Kidney (tissue), 14 donors: Measurements from ENCODE around the gene RPL38. TPM values are rescaled to one million over a fixed set of nuclear protein-coding genes. Genes with fewer than 3 reads are reported as not detected.

Experiments
- DNase-seq, 5 donors: peaks; one replicate each; pipeline ENCODE4 v3.0.0-alpha.2; 2013 to 2020
- FAIRE-seq: peaks from 2 replicates; lab custom pipeline; 2012; peaks lifted over from hg19 to GRCh38; lab: Jason Lieb, UNC
- H3K27ac ChIP-seq, 2 donors: one replicate each; pipeline ENCODE4 v1.7.0; 2013; ENCODE audit warnings: low read depth in 2 of 2, low read length in 2 of 2, inconsistent platforms in 1 of 2
- H3K27me3 ChIP-seq: one replicate; pipeline ENCODE4 v1.7.1; 2013; ENCODE audit warnings: low read length, inconsistent platforms; ENCODE audit not compliant: control insufficient read depth, insufficient read depth
- H3K36me3 ChIP-seq, 3 donors: one replicate each; pipeline versions ENCODE4 v1.7.0 to v1.7.1; 2013; ENCODE audit warnings: low read length in 3 of 3, control low read depth in 1 of 3, inconsistent platforms in 1 of 3; ENCODE audit not compliant: insufficient read depth in 3 of 3, control insufficient read depth in 2 of 3
- H3K4me1 ChIP-seq, 3 donors: one replicate each; pipeline versions ENCODE4 v1.7.0 to v1.7.1; 2013; ENCODE audit warnings: low read length in 3 of 3, inconsistent platforms in 1 of 3, low read depth in 1 of 3; ENCODE audit not compliant: control insufficient read depth in 2 of 3, insufficient read depth in 2 of 3
- H3K4me3 ChIP-seq, 3 donors: one replicate each; pipeline versions ENCODE4 v1.7.0 to v1.8.1; 2013; ENCODE audit warnings: low read length in 3 of 3, control low read depth in 1 of 3, inconsistent platforms in 1 of 3
- H3K9ac ChIP-seq, 3 donors: one replicate each; pipeline versions ENCODE4 v1.7.0 to v1.7.1; 2013; ENCODE audit warnings: low read length in 3 of 3, control low read depth in 1 of 3, inconsistent platforms in 1 of 3
- H3K9me3 ChIP-seq, 3 donors: one replicate each; pipeline versions ENCODE4 v1.7.0 to v1.7.1; 2013; ENCODE audit warnings: low read length in 3 of 3, control low read depth in 1 of 3, inconsistent platforms in 1 of 3; ENCODE audit not compliant: control insufficient read depth in 2 of 3, insufficient read depth in 1 of 3
- intact Hi-C: fragments of 100-400 bp; cut with DNase I; formaldehyde crosslinking; loops from one replicate; pipeline ENCODE4 v1.11.1; 2022
- polyA plus RNA-seq: library from polyadenylated mRNA; stranded (reverse); fragments of 350-450 nt; fragmentation: Illumina TruSeq; extraction: RNeasy Lipid Tissue Mini Kit (QIAGEN cat#74804); gene quantifications from one replicate; pipeline ENCODE4 v1.2.3, GENCODE V29; 2014; ENCODE audit warnings: low read depth, low replicate concordance; ENCODE audit not compliant: insufficient read depth
- total RNA-seq: library from RNA; stranded (reverse); fragmentation: NEBNext Ultra II Directional; extraction: Animal tissue kit (Norgen Biotek cat#: 25700); gene quantifications from one replicate; pipeline ENCODE4 v1.2.1, GENCODE V29; 2021
- TF ChIP-seq, protein P1 (sequence below): IDR thresholded peaks from 3 replicates; pipeline ENCODE4 v1.5.1; 2012; ENCODE audit warnings: mild to moderate bottlenecking, moderate library complexity, borderline replicate concordance; ENCODE audit not compliant: insufficient read depth; ENCODE audit errors: extremely low read depth
- donor health status: control.
- donor health status: control.
- donor health status: control.
- donor health status: control.
- donor health status: control.
- donor health status: DM: yes; HTN: yes; CAD: no.
- donor health status: Normal renal cell carcinoma (clear cell type).

The RPL38 gene
- total and polyA plus RNA-seq, 2 donors from 2014 or later, result 664 to 1,966 TPM

DNA sequence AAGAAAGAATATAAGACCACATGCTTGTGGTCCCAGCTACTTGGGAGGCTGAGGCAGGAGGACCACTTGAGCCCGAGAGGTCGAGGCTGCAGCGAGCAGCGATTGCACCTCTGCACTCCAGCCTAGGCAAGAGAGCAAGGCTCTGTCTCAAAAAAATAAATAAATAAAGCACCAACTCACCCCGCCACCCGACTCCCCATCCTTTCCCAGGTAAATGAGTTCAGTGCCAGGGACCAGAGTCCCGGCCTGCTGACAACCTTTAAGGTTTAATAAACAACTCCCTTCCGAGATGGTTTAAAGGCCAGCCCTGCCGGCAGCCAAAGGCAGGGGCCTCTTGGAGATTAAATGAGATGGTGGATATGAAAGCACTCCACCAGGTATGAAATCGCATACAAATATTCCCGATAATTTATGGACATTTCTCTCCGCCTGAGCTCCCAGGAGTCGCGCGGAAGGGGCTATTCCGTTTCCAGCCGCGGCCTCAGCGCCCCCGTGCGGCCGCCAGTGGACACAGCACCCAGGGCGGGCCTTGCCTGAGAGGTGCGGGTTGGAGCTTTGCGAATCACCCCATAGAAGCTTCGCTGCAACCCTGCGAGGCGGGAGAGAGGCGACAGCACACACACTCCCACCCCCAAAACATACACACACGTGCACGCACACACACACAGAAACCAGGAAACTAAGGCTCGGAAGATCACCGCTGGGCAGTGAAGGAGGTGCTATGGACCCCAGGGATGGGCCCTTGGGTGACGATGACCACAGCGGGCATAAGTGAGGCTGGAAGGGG, 4.0 kb upstream of the RPL38 start:
- Histone ChIP-seq H3K9ac (no peak overlapping the region), H3K4me3 (peak overlapping the region in 1 of 3 donors; percentile 45)
- intact Hi-C loops, result no loop called here

DNA sequence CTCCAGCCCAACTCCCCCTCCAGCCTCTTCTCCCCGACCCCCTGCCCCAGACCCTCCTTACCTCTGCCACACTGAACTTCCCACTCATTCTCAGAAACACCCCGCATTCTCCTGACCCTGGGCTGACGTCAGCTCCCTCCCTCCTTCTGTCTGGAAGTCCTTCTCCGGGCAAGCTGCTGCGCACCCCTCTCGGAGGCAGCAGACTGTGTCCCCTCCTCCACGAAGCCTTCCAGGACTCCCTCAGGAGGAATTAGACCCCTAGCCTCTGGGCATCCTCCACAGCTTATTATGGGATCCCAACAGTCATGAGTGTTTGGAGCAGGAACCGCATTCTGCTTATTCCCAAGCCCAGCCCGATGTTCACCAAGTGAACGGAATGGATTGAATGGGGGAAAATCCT, 3.4 kb upstream of the RPL38 start:
- Histone ChIP-seq H3K4me3 (no peak overlapping the region), H3K9me3 (no peaks in the 10 kb centered on the region), H3K27ac (no peak overlapping the region), H3K27me3 (no peaks in the 10 kb centered on the region), H3K4me1 (peaks cover 0 to 4% (median 3%) of the 10 kb centered on the region in 3 donors), H3K36me3 (peaks cover 1 to 5% (median 3%) of the 10 kb centered on the region in 3 donors), H3K9ac (no peak overlapping the region)
- TF ChIP-seq, protein P1, sequence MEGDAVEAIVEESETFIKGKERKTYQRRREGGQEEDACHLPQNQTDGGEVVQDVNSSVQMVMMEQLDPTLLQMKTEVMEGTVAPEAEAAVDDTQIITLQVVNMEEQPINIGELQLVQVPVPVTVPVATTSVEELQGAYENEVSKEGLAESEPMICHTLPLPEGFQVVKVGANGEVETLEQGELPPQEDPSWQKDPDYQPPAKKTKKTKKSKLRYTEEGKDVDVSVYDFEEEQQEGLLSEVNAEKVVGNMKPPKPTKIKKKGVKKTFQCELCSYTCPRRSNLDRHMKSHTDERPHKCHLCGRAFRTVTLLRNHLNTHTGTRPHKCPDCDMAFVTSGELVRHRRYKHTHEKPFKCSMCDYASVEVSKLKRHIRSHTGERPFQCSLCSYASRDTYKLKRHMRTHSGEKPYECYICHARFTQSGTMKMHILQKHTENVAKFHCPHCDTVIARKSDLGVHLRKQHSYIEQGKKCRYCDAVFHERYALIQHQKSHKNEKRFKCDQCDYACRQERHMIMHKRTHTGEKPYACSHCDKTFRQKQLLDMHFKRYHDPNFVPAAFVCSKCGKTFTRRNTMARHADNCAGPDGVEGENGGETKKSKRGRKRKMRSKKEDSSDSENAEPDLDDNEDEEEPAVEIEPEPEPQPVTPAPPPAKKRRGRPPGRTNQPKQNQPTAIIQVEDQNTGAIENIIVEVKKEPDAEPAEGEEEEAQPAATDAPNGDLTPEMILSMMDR, result no peak
- DNase-seq (no peak), FAIRE-seq (no peak)
- intact Hi-C loops, result no loop called here

More for the DNA sequence above, 4.0 kb upstream of the RPL38 start:
- Histone ChIP-seq H3K9me3 (no peaks in the 10 kb centered on the region), H3K27me3 (no peaks in the 10 kb centered on the region), H3K36me3 (no peaks in the 10 kb centered on the region), H3K4me1 (peaks cover 0 to 4% (median 3%) of the 10 kb centered on the region in 3 donors), H3K27ac (no peak overlapping the region)
- TF ChIP-seq, protein P1, result peak; percentile 84
- no peak for FAIRE-seq
- peak; percentile 62 to 84 (median 75) for DNase-seq

DNA sequence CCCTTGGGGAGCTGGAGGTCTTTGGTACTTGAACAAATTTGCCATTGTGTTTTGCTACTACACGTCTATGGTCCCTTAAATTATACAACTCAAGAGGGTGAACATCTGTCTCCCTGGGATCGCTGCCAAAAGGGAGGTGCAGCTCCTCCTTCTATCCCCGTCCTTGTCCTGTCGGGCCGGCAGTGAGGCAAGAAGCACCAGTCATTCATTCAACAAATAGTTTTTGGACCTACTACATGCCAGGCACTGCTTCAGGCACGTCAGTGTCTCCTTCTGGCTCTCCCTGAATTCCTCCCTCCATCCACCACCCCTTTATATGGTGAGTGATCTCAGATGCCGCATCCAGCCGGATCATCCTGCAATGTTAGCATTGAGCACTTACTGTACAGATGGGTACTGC, 2.2 kb upstream of the RPL38 start:
- H3K36me3 ChIP-seq, result peaks cover 5 to 8% (median 7%) of the 10 kb centered on the region in 3 donors
- H3K27ac ChIP-seq, result no peak overlapping the region
- intact Hi-C loops, result no loop called here
- no peak overlapping the region for H3K4me3 ChIP-seq
- H3K9me3 ChIP-seq, result no peaks in the 10 kb centered on the region
- no peak for FAIRE-seq
- TF ChIP-seq, protein P1, result no peak
- no peaks in the 10 kb centered on the region for H3K27me3 ChIP-seq
- peaks cover 0 to 5% (median 4%) of the 10 kb centered on the region in 3 donors for H3K4me1 ChIP-seq
- H3K9ac ChIP-seq, result no peak overlapping the region
- peak in 1 of 5 donors; percentile 80 for DNase-seq
